ENCODE data around the gene TFF2.

- TF ChIP-seq CTCF (IDR thresholded peaks at IDR 0.05 in 4 of 5, conservative IDR thresholded peaks at IDR 0.05 in 1 of 5), result no peak
- no peak for TF ChIP-seq POLR2A (IDR thresholded peaks at IDR 0.05)
Observed at GRCh38 chr21:42395302-42395701, 44.5 kb upstream of the TFF2 start.

All from gastrocnemius medialis (tissue), 4 donors.